Spleen (tissue), 11 donors: ENCODE data around the gene TANK. TPM values are rescaled to one million over a fixed set of nuclear protein-coding genes. Genes with fewer than 3 reads are reported as not detected.

ENCODE experiments used
- DNase-seq: peaks from one replicate; pipeline ENCODE4 v3.0.0-alpha.2; 2020
- H3K27ac ChIP-seq, 8 donors: fragments of 200-600 bp; sonication (generic) in 7 of 8; 1 replicate in 4 of 8; 2 replicates in 4 of 8; pipeline versions ENCODE4 v1.5.0 to v1.8.0; 2016 to 2021; ENCODE audit warnings: inconsistent platforms in 4 of 8, mild to moderate bottlenecking in 4 of 8, moderate library complexity in 1 of 8
- H3K27me3 ChIP-seq, 7 donors: fragments of 200-600 bp; sonication (generic) in 6 of 7; replicated peaks in 1 of 7; 1 replicate in 4 of 7; 2 replicates in 3 of 7; pipeline versions ENCODE4 v1.5.0 to v1.8.0; 2016 to 2021; ENCODE audit warnings: inconsistent platforms in 3 of 7, mild to moderate bottlenecking in 1 of 7
- H3K36me3 ChIP-seq, 6 donors: fragments of 200-600 bp; sonication (generic) in 5 of 6; 1 replicate in 4 of 6; 2 replicates in 2 of 6; pipeline versions ENCODE4 v1.5.0 to v1.8.0; 2016 to 2021; ENCODE audit warnings: inconsistent platforms in 2 of 6
- H3K4me1 ChIP-seq, 6 donors: fragments of 200-600 bp; sonication (generic) in 5 of 6; 1 replicate in 3 of 6; 2 replicates in 3 of 6; pipeline versions ENCODE4 v1.5.0 to v1.8.0; 2016 to 2021; ENCODE audit warnings: inconsistent platforms in 3 of 6
- H3K4me3 ChIP-seq, 8 donors: fragments of 200-600 bp; sonication (generic) in 7 of 8; 1 replicate in 4 of 8; 2 replicates in 4 of 8; pipeline versions ENCODE4 v1.5.0 to v1.8.0; 2016 to 2021; ENCODE audit warnings: inconsistent platforms in 4 of 8, mild to moderate bottlenecking in 4 of 8, moderate library complexity in 2 of 8
- H3K9me3 ChIP-seq, 8 donors: fragments of 200-600 bp; sonication (generic) in 7 of 8; 1 replicate in 4 of 8; 2 replicates in 4 of 8; pipeline versions ENCODE4 v1.5.0 to v1.8.0; 2016 to 2021; ENCODE audit warnings: inconsistent platforms in 4 of 8
- POLR2A ChIP-seq, 3 donors: fragments of 450-650 bp; IDR thresholded peaks; one replicate each; pipeline ENCODE4 v1.5.1; 2017; ENCODE audit warnings: antibody characterized with exemption in 3 of 3, mild to moderate bottlenecking in 1 of 3
- POLR2AphosphoS5 ChIP-seq, 3 donors: sonication (generic); formaldehyde crosslinking; IDR thresholded peaks; one replicate each; pipeline ENCODE4 v1.5.1; 2017; ENCODE audit warnings: antibody characterized with exemption in 3 of 3
- whole genome bisulfite sequencing, 5 donors: extraction: QIAGEN DNeasy Blood & Tissue Kit in 3 of 5; methylation state at CpG; one replicate each; pipeline versions ENCODE4 v1.1.5 to v1.1.7; 2013 to 2018; 5-methylcytosine and 5-hydroxymethylcytosine counted together
- intact Hi-C: fragments of 100-400 bp; cut with DNase I; formaldehyde crosslinking; loops from one replicate; pipeline ENCODE4 v1.15.0; 2023; ENCODE audit warnings: low total_unique reads
- polyA plus RNA-seq, 3 donors: library from polyadenylated mRNA; stranded (reverse); fragments of 200-250 nt; gene quantifications; one replicate each; pipeline ENCODE4 v1.2.1, GENCODE V29; 2013
- total RNA-seq, 7 donors: library from RNA; depleted of rRNA in 3 of 7; stranded (reverse); fragments of >200 nt in 3 of 7; fragmentation: NEBNext Ultra II Directional in 4 of 7; extraction: Animal tissue kit (Norgen Biotek cat#: 25700) in 4 of 7; gene quantifications; one replicate each; pipeline versions ENCODE4 v1.1.0 to v1.2.1, GENCODE V29; 2016 to 2021
- TF ChIP-seq, protein P1 (sequence below), 11 experiments: fragments of 200-600 bp in 7 of 11; fragments of 450-650 bp in 4 of 11; sonication (generic) in 4 of 11; IDR thresholded peaks in 8 of 11; conservative IDR thresholded peaks in 3 of 11; 1 replicate in 7 of 11; 2 replicates in 4 of 11; pipeline versions ENCODE4 v1.4.0 to v1.8.0; 2016 to 2021; ENCODE audit warnings: antibody characterized with exemption in 11 of 11, inconsistent platforms in 4 of 11, mild to moderate bottlenecking in 1 of 11
- donor health status: healthy with polysubstance abuse.
- donor health status: DM: no; HTN: no; CAD: no; lungs with moderate emphysema.
- donor health status: DM: no; HTN: no; CAD: no.
- donor health status: Bipolar disorder and iron deficiency.
- donor health status: healthy.
- donor health status: DM: no; HTN: no; CAD: no.
- donor health status: DM: yes; HTN: yes; CAD: no.

The TANK gene
- total and polyA plus RNA-seq, 10 donors, result 37.5 to 152 (median 120) TPM

DNA sequence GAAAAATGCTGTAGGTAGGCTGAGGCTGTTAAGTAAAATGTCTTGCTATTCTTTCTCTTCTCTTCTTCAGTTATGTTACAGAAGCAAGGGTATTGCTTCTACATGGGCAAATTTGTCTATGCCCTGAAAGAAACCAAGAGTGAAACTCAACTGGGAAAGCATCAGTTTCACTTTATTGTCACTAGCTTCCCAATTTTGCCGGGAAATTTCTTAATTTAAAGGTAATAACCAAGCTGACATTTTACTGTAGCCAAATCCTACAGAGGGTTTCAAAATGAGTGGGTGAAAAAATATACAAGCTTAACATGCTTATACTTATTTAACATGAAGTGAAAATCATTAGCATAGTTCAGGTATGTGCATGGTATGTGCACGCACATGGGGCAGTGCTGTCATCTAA, 3.2 kb downstream of the TANK start:
- peak overlapping the region in 2 of 8 donors; percentile 0 to 42 for H3K4me3 ChIP-seq
- 58 to 67% (median 62%) methylated on average over 2 of the region's 2 CpGs for WGBS, 5 donors
- TF ChIP-seq POLR2A (IDR thresholded peaks at IDR 0.05) (no peak), POLR2AphosphoS5 (IDR thresholded peaks at IDR 0.05) (no peak)
- TF ChIP-seq, protein P1, sequence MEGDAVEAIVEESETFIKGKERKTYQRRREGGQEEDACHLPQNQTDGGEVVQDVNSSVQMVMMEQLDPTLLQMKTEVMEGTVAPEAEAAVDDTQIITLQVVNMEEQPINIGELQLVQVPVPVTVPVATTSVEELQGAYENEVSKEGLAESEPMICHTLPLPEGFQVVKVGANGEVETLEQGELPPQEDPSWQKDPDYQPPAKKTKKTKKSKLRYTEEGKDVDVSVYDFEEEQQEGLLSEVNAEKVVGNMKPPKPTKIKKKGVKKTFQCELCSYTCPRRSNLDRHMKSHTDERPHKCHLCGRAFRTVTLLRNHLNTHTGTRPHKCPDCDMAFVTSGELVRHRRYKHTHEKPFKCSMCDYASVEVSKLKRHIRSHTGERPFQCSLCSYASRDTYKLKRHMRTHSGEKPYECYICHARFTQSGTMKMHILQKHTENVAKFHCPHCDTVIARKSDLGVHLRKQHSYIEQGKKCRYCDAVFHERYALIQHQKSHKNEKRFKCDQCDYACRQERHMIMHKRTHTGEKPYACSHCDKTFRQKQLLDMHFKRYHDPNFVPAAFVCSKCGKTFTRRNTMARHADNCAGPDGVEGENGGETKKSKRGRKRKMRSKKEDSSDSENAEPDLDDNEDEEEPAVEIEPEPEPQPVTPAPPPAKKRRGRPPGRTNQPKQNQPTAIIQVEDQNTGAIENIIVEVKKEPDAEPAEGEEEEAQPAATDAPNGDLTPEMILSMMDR (IDR thresholded peaks at IDR 0.05 in 8 of 11, conservative IDR thresholded peaks at IDR 0.05 in 3 of 11), result no peak
- intact Hi-C loops, result no loop called here
- no peaks in the 10 kb centered on the region for H3K9me3 ChIP-seq
- no peaks in the 10 kb centered on the region for H3K27me3 ChIP-seq
- no peak for DNase-seq
- peak overlapping the region in 7 of 8 donors; percentile 5 to 100 (median 99) for H3K27ac ChIP-seq
- H3K4me1 ChIP-seq, result peaks cover 49 to 89% (median 81%) of the 10 kb centered on the region in 6 donors
- peaks cover 0 to 25% (median 5%) of the 10 kb centered on the region in 6 donors for H3K36me3 ChIP-seq

- WGBS, 5 donors, result 70 to 77% (median 72%) methylated on average over 6 of the region's 6 CpGs
- Histone ChIP-seq H3K36me3 (peaks cover 0 to 25% (median 5%) of the 10 kb centered on the region in 6 donors), H3K9me3 (no peaks in the 10 kb centered on the region), H3K27ac (peak overlapping the region in 7 of 8 donors; percentile 5 to 100 (median 99)), H3K4me3 (peak overlapping the region in 1 of 8 donors; percentile 42), H3K27me3 (no peaks in the 10 kb centered on the region), H3K4me1 (peaks cover 50 to 93% (median 85%) of the 10 kb centered on the region in 6 donors)
- intact Hi-C loops, result no loop called here
- TF ChIP-seq, protein P1 (IDR thresholded peaks at IDR 0.05 in 8 of 11, conservative IDR thresholded peaks at IDR 0.05 in 3 of 11), result no peak
- TF ChIP-seq POLR2AphosphoS5 (IDR thresholded peaks at IDR 0.05) (no peak), POLR2A (IDR thresholded peaks at IDR 0.05) (no peak)
- DNase-seq, result no peak
Measured at GRCh38 chr2:161164161-161164560, 3.9 kb downstream of the TANK start.

- H3K9me3 ChIP-seq, result no peaks in the 10 kb centered on the region
- no peak for DNase-seq
- intact Hi-C loops, result no loop called here
- no peaks in the 10 kb centered on the region for H3K27me3 ChIP-seq
- no peak for TF ChIP-seq POLR2A (IDR thresholded peaks at IDR 0.05)
- TF ChIP-seq, protein P1 (IDR thresholded peaks at IDR 0.05 in 8 of 11, conservative IDR thresholded peaks at IDR 0.05 in 3 of 11), result no peak
- no peak for TF ChIP-seq POLR2AphosphoS5 (IDR thresholded peaks at IDR 0.05)
- peaks cover 56 to 95% (median 88%) of the 10 kb centered on the region in 6 donors for H3K4me1 ChIP-seq
- peak overlapping the region; percentile 4 to 100 (median 91) for H3K27ac ChIP-seq
- H3K36me3 ChIP-seq, result peaks cover 0 to 25% (median 5%) of the 10 kb centered on the region in 6 donors
- H3K4me3 ChIP-seq, result peak overlapping the region in 1 of 8 donors; percentile 21
Measured at GRCh38 chr2:161165266-161165665, 5.0 kb downstream of the TANK start.

- WGBS, 5 donors, result 40 to 63% (median 53%) methylated on average over 1 of the region's 1 CpG
- intact Hi-C loops, result no loop called here
- H3K4me1 ChIP-seq, result peaks cover 62 to 100% (median 93%) of the 10 kb centered on the region in 6 donors
Measured at GRCh38 chr2:161165811-161166210, 5.6 kb downstream of the TANK start.

More at GRCh38 chr2:161165811-161166210, 5.6 kb downstream of the TANK start:
- no peak for DNase-seq
- Histone ChIP-seq H3K9me3 (no peaks in the 10 kb centered on the region), H3K27me3 (no peaks in the 10 kb centered on the region), H3K27ac (peak overlapping the region; percentile 4 to 100 (median 91)), H3K4me3 (peak overlapping the region in 1 of 8 donors; percentile 21), H3K36me3 (peaks cover 0 to 25% (median 5%) of the 10 kb centered on the region in 6 donors)
- TF ChIP-seq, protein P1 (IDR thresholded peaks at IDR 0.05 in 8 of 11, conservative IDR thresholded peaks at IDR 0.05 in 3 of 11), result no peak
- TF ChIP-seq POLR2AphosphoS5 (IDR thresholded peaks at IDR 0.05), result peak in 1 of 3 donors; percentile 35
